CD8-positive, alpha-beta memory T cell (primary cell): Measurements from ENCODE around the gene EIF1AD. TPM values are rescaled to one million over a fixed set of nuclear protein-coding genes. Genes with fewer than 3 reads are reported as not detected.
A peak's percentile ranks its signal among the peaks of the same experiment; 100 is the strongest.
"Not testable (repeated sequence)": the region's sequence is repeated elsewhere in the genome, so short reads cannot be mapped to it uniquely, and the experiment has no call there.

ENCODE experiments used
- CTCF ChIA-PET: fragments of 350-600 bp; sonication (Branson Sonifier 250); formaldehyde crosslinking; loops from one replicate; lab custom pipeline; 2021; ENCODE audit warnings: antibody characterized with exemption; lab: Charles Lee
- POLR2A ChIA-PET: fragments of 350-600 bp; sonication (Branson Sonifier 250); formaldehyde crosslinking; loops from one replicate; lab custom pipeline; 2021; ENCODE audit warnings: antibody characterized with exemption; lab: Charles Lee
- DNase-seq, 5 donors: peaks; one replicate each; pipeline versions ENCODE4 v3.0.0 to v3.0.0-alpha.2; 2020 to 2022; ENCODE audit warnings: mixed read lengths in 1 of 5
- H3K27ac ChIP-seq: one replicate; pipeline ENCODE4 v1.7.0; 2013; ENCODE audit warnings: low read depth, mild to moderate bottlenecking, low read length, moderate library complexity
- H3K27me3 ChIP-seq: 2 replicates; pipeline ENCODE4 v1.7.0; 2013; ENCODE audit warnings: low read length, mild to moderate bottlenecking; ENCODE audit not compliant: insufficient read depth, poor library complexity, severe bottlenecking
- H3K36me3 ChIP-seq: 2 replicates; pipeline ENCODE4 v1.7.0; 2013; ENCODE audit warnings: mild to moderate bottlenecking, low read length, moderate library complexity; ENCODE audit not compliant: insufficient read depth
- H3K4me1 ChIP-seq: 2 replicates; pipeline ENCODE4 v1.7.0; 2013; ENCODE audit warnings: mild to moderate bottlenecking, low read length, moderate library complexity; ENCODE audit not compliant: insufficient read depth
- H3K4me3 ChIP-seq: 2 replicates; pipeline ENCODE4 v1.7.0; 2013; ENCODE audit warnings: mild to moderate bottlenecking, low read length
- H3K9me3 ChIP-seq: 2 replicates; pipeline ENCODE4 v1.7.0; 2013; ENCODE audit warnings: mild to moderate bottlenecking, low read length
- H3K27ac Mint-ChIP-seq, 8 donors: one replicate each; pipeline ENCODE4 v1.8.0; 2020 to 2021; ENCODE audit warnings: mixed read lengths in 8 of 8, mild to moderate bottlenecking in 6 of 8, inconsistent platforms in 3 of 8, moderate library complexity in 3 of 8
- H3K27me3 Mint-ChIP-seq, 2 donors: one replicate each; pipeline ENCODE4 v1.8.0; 2020 to 2021; ENCODE audit warnings: mixed read lengths in 2 of 2, mild to moderate bottlenecking in 1 of 2, moderate library complexity in 1 of 2
- H3K36me3 Mint-ChIP-seq, 3 donors: one replicate each; pipeline ENCODE4 v1.8.0; 2020 to 2021; ENCODE audit warnings: mixed read lengths in 3 of 3, inconsistent platforms in 1 of 3, mild to moderate bottlenecking in 1 of 3
- H3K4me1 Mint-ChIP-seq, 3 donors: one replicate each; pipeline ENCODE4 v1.8.0; 2020 to 2021; ENCODE audit warnings: mixed read lengths in 3 of 3, inconsistent platforms in 1 of 3, mild to moderate bottlenecking in 1 of 3
- H3K4me3 Mint-ChIP-seq, 7 donors: one replicate each; pipeline ENCODE4 v1.8.0; 2020 to 2021; ENCODE audit warnings: mixed read lengths in 7 of 7, mild to moderate bottlenecking in 6 of 7, moderate library complexity in 4 of 7, inconsistent platforms in 2 of 7
- H3K9me3 Mint-ChIP-seq, 5 donors: one replicate each; pipeline ENCODE4 v1.8.0; 2020 to 2022; ENCODE audit warnings: mixed read lengths in 5 of 5, mild to moderate bottlenecking in 3 of 5, moderate library complexity in 2 of 5, inconsistent platforms in 1 of 5
- polyA plus RNA-seq: library from polyadenylated mRNA; unstranded; fragments of 300-500 nt; fragmentation: Illumina TruSeq; gene quantifications from one replicate; pipeline ENCODE4 v1.2.3, GENCODE V29; 2021
- total RNA-seq, 2 experiments: library from RNA; stranded (reverse); gene quantifications; one replicate each; pipeline ENCODE4 v1.2.3, GENCODE V29; 2021

The EIF1AD gene
- total and polyA plus RNA-seq, 3 experiments from 2014 or later, result 16.1 to 81.3 (median 81.2) TPM

- ChIA-PET POLR2A (no interaction called here), CTCF (interaction anchor here (1.2 to 5.6 kb wide), 2 partner anchors 9 to 10 kb away, joined by 4 to 22 read pairs; no protein-coding TSS in a partner anchor)
- Mint-ChIP-seq H3K4me1 (no peaks in the 10 kb centered on the region), H3K4me3 (no peak overlapping the region), H3K36me3 (no peaks in the 10 kb centered on the region), H3K27me3 (peaks cover 16 to 28% of the 10 kb centered on the region in 2 donors), H3K27ac (no peak overlapping the region), H3K9me3 (no peaks in the 10 kb centered on the region)
- DNase-seq, result no peak
- Histone ChIP-seq H3K4me1 (no peaks in the 10 kb centered on the region), H3K27me3 (peaks cover 16% of the 10 kb centered on the region), H3K27ac (no peak overlapping the region), H3K4me3 (no peak overlapping the region), H3K9me3 (no peaks in the 10 kb centered on the region), H3K36me3 (no peaks in the 10 kb centered on the region)
Measured at GRCh38 chr11:66012371-66012945, 10.5 kb upstream of the EIF1AD start.

DNA sequence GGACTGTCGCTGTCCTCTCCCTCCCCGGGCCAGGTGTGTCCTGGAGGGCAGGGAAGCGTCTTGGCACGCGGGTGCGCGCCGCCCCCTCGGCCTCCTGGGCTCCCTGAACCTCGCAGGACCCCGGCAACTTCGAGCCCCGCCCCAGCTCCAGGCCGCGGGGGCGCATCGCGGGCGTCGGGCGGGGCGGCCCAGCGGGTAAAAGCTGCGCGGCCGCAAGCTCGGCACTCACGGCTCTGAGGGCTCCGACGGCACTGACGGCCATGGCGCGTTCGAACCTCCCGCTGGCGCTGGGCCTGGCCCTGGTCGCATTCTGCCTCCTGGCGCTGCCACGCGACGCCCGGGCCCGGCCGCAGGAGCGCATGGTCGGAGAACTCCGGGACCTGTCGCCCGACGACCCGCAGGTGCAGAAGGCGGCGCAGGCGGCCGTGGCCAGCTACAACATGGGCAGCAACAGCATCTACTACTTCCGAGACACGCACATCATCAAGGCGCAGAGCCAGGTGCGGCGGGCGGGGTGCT is 9.9 kb upstream of the EIF1AD start, which contains the start of gene CST6:
Gene CST6 (plus strand): TSS at position 224 of the 519 bp plus-strand sequence. CDS start 37 bp downstream, at position 261.
- Histone ChIP-seq H3K9me3 (no peaks in the 10 kb centered on the region), H3K27ac (no peak within 1 kb of the TSS), H3K4me3 (no peak within 1 kb of the TSS), H3K27me3 (peaks cover 16% of the 10 kb centered on the region), H3K36me3 (no peaks in the 10 kb centered on the region), H3K4me1 (no peaks in the 10 kb centered on the region)
- Mint-ChIP-seq H3K27me3 (peaks cover 16 to 28% of the 10 kb centered on the region in 2 donors), H3K4me1 (no peaks in the 10 kb centered on the region), H3K4me3 (no peak within 1 kb of the TSS), H3K9me3 (no peaks in the 10 kb centered on the region), H3K27ac (no peak within 1 kb of the TSS), H3K36me3 (no peaks in the 10 kb centered on the region)
- POLR2A ChIA-PET, result no interaction called here
- DNase-seq, result peak in 1 of 5 donors; percentile 6
- CTCF ChIA-PET, result interaction anchor here (0.5 to 5.6 kb wide), 2 partner anchors 11 to 20 kb away, joined by 3 to 22 read pairs; no protein-coding TSS in a partner anchor

- Mint-ChIP-seq H3K4me1 (no peaks in the 10 kb centered on the region), H3K9me3 (no peaks in the 10 kb centered on the region), H3K27me3 (peaks cover 16 to 28% of the 10 kb centered on the region in 2 donors), H3K27ac (no peak overlapping the region), H3K36me3 (no peaks in the 10 kb centered on the region), H3K4me3 (no peak overlapping the region)
- peaks cover 16% of the 10 kb centered on the region for H3K27me3 ChIP-seq
- H3K4me1 ChIP-seq, result no peaks in the 10 kb centered on the region
- H3K36me3 ChIP-seq, result no peaks in the 10 kb centered on the region
- H3K9me3 ChIP-seq, result no peaks in the 10 kb centered on the region
- H3K4me3 ChIP-seq, result no peak overlapping the region
- no peak for DNase-seq
- ChIA-PET CTCF (interaction anchor here (0.5 to 5.6 kb wide), 2 partner anchors 11 to 20 kb away, joined by 3 to 22 read pairs; no protein-coding TSS in a partner anchor), POLR2A (no interaction called here)
- no peak overlapping the region for H3K27ac ChIP-seq
Measured at GRCh38 chr11:66011239-66011784, 9.4 kb upstream of the EIF1AD start.

DNA sequence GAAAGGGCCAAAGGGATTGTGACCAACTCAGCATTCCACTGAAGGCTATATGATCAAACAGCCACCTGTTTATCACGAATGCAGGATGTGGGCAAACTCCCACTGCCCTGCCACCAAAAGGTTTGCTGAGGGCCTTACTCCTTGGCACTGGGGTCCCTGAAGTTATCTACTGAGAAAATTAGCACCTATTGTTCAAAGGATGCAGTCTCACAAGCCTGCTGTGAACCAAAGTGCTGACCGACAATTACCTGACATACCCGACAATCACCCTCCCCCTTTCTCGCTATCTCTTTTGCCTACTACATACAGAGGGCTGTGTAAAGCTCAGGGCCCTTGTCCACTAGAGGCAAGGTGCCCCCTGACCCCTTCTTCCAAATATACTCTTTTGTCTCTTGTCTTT is 8.1 kb upstream of the EIF1AD start:
- peaks cover 16 to 28% of the 10 kb centered on the region in 2 donors for H3K27me3 Mint-ChIP-seq

GRCh38 chr11:66008468-66009101 is 6.6 kb upstream of the EIF1AD start:
- Histone ChIP-seq H3K4me3 (no peak overlapping the region), H3K27me3 (peaks cover 16% of the 10 kb centered on the region), H3K4me1 (no peaks in the 10 kb centered on the region), H3K27ac (no peak overlapping the region), H3K36me3 (peaks cover 11% of the 10 kb centered on the region), H3K9me3 (no peaks in the 10 kb centered on the region)
- Mint-ChIP-seq H3K9me3 (no peaks in the 10 kb centered on the region), H3K4me1 (peaks cover 2 to 6% (median 2%) of the 10 kb centered on the region in 3 donors), H3K27ac (peak overlapping the region in 2 of 8 donors; percentile 56 to 65), H3K27me3 (peaks cover 12 to 24% of the 10 kb centered on the region in 2 donors), H3K4me3 (no peak overlapping the region), H3K36me3 (peaks cover 0 to 12% (median 0%) of the 10 kb centered on the region in 3 donors)
- POLR2A ChIA-PET, result no interaction called here
- CTCF ChIA-PET, result interaction anchor here (0.7 to 1.4 kb wide), 4 partner anchors 9 to 36 kb away, joined by 3 to 5 read pairs (median 4); no protein-coding TSS in a partner anchor
- no peak for DNase-seq

More for the DNA sequence above, 8.1 kb upstream of the EIF1AD start:
- H3K36me3 Mint-ChIP-seq, H3K27ac ChIP-seq, H3K36me3 ChIP-seq, DNase-seq, H3K4me1 Mint-ChIP-seq, H3K9me3 Mint-ChIP-seq, POLR2A ChIA-PET, H3K9me3 ChIP-seq, H3K4me1 ChIP-seq, H3K4me3 ChIP-seq: not testable (repeated sequence)
- peaks cover 16% of the 10 kb centered on the region for H3K27me3 ChIP-seq
- Mint-ChIP-seq H3K4me3 (peak overlapping the region in 1 of 7 donors; percentile 52), H3K27ac (peak overlapping the region in 1 of 8 donors; percentile 38)
- CTCF ChIA-PET, result interaction anchor here (1.3 to 5.6 kb wide), 2 partner anchors 12 to 120 kb away, joined by 3 to 22 read pairs; partner anchors contain the start of gene CCDC85B

GRCh38 chr11:66008095-66008467 is 6.1 kb upstream of the EIF1AD start:
- H3K27me3 ChIP-seq, result peaks cover 13% of the 10 kb centered on the region
- POLR2A ChIA-PET, result no interaction called here
- H3K9me3 Mint-ChIP-seq, result no peaks in the 10 kb centered on the region

DNA sequence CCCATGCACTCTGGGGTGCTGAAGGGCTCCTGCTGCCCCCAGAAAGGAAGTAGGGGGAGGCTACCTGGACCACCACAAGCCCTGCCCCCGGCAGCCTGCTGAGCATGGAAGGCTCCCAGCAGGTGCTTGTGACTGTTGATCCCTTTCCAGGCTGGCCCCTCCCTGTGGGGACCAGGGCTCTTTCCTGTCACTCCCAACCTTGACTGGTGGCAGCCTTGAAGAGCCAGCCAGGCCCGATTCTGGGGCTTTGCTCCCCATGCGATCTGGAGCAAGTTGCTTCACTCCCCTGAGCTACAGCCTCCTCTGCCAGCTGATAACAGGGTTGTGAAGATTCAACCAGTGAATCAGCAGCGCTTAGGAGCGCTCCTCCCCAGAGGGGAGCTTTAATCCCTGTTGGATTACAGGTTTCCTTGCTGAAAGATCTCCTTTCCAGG is 5.3 kb upstream of the EIF1AD start:
- H3K4me3 ChIP-seq, result no peak overlapping the region
- peaks cover 7% of the 10 kb centered on the region for H3K27me3 ChIP-seq
- ChIA-PET POLR2A (no interaction called here), CTCF (interaction anchor here (1.2 kb wide), 1 partner anchor 15 kb away, joined by 5 read pairs; no protein-coding TSS in a partner anchor)
- DNase-seq, result no peak
- Mint-ChIP-seq H3K9me3 (no peaks in the 10 kb centered on the region), H3K27me3 (peaks cover 5 to 12% of the 10 kb centered on the region in 2 donors), H3K36me3 (peaks cover 0 to 20% (median 0%) of the 10 kb centered on the region in 3 donors), H3K4me3 (no peak overlapping the region), H3K4me1 (peaks cover 13 to 19% (median 15%) of the 10 kb centered on the region in 3 donors), H3K27ac (peak overlapping the region in 1 of 8 donors; percentile 38)
- no peaks in the 10 kb centered on the region for H3K9me3 ChIP-seq
- H3K4me1 ChIP-seq, result peaks cover 8% of the 10 kb centered on the region
- H3K36me3 ChIP-seq, result peaks cover 11% of the 10 kb centered on the region
- H3K27ac ChIP-seq, result no peak overlapping the region

More at GRCh38 chr11:66008095-66008467, 6.1 kb upstream of the EIF1AD start:
- peaks cover 9 to 19% of the 10 kb centered on the region in 2 donors for H3K27me3 Mint-ChIP-seq
- no peak overlapping the region for H3K27ac ChIP-seq
- peak overlapping the region in 1 of 8 donors; percentile 56 for H3K27ac Mint-ChIP-seq
- H3K4me3 Mint-ChIP-seq, result no peak overlapping the region
- peaks cover 7 to 11% (median 7%) of the 10 kb centered on the region in 3 donors for H3K4me1 Mint-ChIP-seq
- peaks cover 0 to 14% (median 0%) of the 10 kb centered on the region in 3 donors for H3K36me3 Mint-ChIP-seq
- H3K4me1 ChIP-seq, result peaks cover 4% of the 10 kb centered on the region
- DNase-seq, result no peak
- peaks cover 11% of the 10 kb centered on the region for H3K36me3 ChIP-seq
- H3K4me3 ChIP-seq, result no peak overlapping the region
- CTCF ChIA-PET, result interaction anchor here (1.1 to 1.4 kb wide), 3 partner anchors 9 to 36 kb away, joined by 3 to 5 read pairs (median 4); no protein-coding TSS in a partner anchor
- H3K9me3 ChIP-seq, result no peaks in the 10 kb centered on the region
